Neural progenitor cell (in vitro differentiated cells): ENCODE results near the gene SHISAL2A.

ENCODE experiments used
- CTCF ChIP-seq: fragments of 200-600 bp; sonication (generic); IDR thresholded peaks from 2 replicates; pipeline ENCODE4 v1.5.1; 2017; ENCODE audit warnings: antibody characterized with exemption, mild to moderate bottlenecking
- EZH2 ChIP-seq: fragments of 200-600 bp; sonication (generic); IDR thresholded peaks from 2 replicates; pipeline ENCODE4 v1.6.1; 2017; ENCODE audit warnings: antibody characterized with exemption, mild to moderate bottlenecking, moderate library complexity
- EZH2phosphoT487 ChIP-seq: fragments of 200-600 bp; sonication (generic); IDR thresholded peaks from 2 replicates; pipeline ENCODE4 v1.6.1; 2017; ENCODE audit warnings: antibody characterized with exemption

GRCh38 chr1:52634111-52634510 lies 1.1 kb downstream of the SHISAL2A start:
- TF ChIP-seq CTCF = no peak
- TF ChIP-seq EZH2 = no peak
- TF ChIP-seq EZH2phosphoT487 = no peak
